Measurements from ENCODE around the gene UROS. TPM values are rescaled to one million over a fixed set of nuclear protein-coding genes. Genes with fewer than 3 reads are reported as not detected.

Gene UROS
- total and polyA plus RNA-seq, 10 of the 15 experiments (the other 5 are each of a cell fraction or from before 2014, with no cell fraction given): 4.3 to 112 (median 64.5) TPM

- TF ChIP-seq PAX5 (IDR thresholded peaks at IDR 0.05; ENCODE audit: borderline replicate concordance, low read depth, low read length) (no peak), MTA2 (IDR thresholded peaks at IDR 0.05; ENCODE audit: low read depth) (no peak), HDGF (IDR thresholded peaks at IDR 0.05) (no peak)
Measured at GRCh38 chr10:125757742-125758141, 65.3 kb downstream of the UROS start (continued).

- no TSS peak for BruUV-seq (replicated peaks)
- H3K9me3 ChIP-seq (replicated peaks; ENCODE audit: control insufficient read depth, insufficient read depth, low read length): no peaks in the 10 kb centered on the region
- intact Hi-C loops (cut with micrococcal nuclease; ENCODE audit: unreplicated experiment): no loop called here
- ChIA-PET SMC1A (ENCODE audit: uncharacterized antibody, unreplicated experiment) (interaction anchor here (1.2 kb wide), 1 partner anchor 12 kb away, joined by 3 read pairs; no protein-coding TSS in a partner anchor), RAD21 (ENCODE audit: unreplicated experiment) (no interaction called here), POLR2A (no interaction called here), CTCF (interaction anchor here (1.0 to 1.1 kb wide), 3 partner anchors 8 to 28 kb away, joined by 3 to 4 read pairs (median 4); no protein-coding TSS in a partner anchor)
- no peak for ATAC-seq
- no peaks in the 10 kb centered on the region for H3K79me2 ChIP-seq (ENCODE audit: control insufficient read depth, insufficient read depth, low read length)
- TF ChIP-seq TCF12 (IDR thresholded peaks at IDR 0.05; ENCODE audit: low read depth, low read length): no peak
- TF ChIP-seq BCL11A (IDR thresholded peaks at IDR 0.05; ENCODE audit: low read depth, low read length): no peak
- no peak for TF ChIP-seq ZNF592 (IDR thresholded peaks at IDR 0.05)
- no peak for TF ChIP-seq PBX3 (IDR thresholded peaks at IDR 0.05; ENCODE audit: insufficient replicate concordance, low read depth, low read length)
- no peak for TF ChIP-seq IRF4 (IDR thresholded peaks at IDR 0.05; ENCODE audit: low read depth, low read length)
- no peak for TF ChIP-seq RAD51 (IDR thresholded peaks at IDR 0.05)
- no peak for TF ChIP-seq ETV6 (conservative IDR thresholded peaks at IDR 0.05 in 1 of 2, IDR thresholded peaks at IDR 0.05 in 1 of 2; ENCODE audit: borderline replicate concordance in 1 of 2, low read depth in 1 of 2)
- TF ChIP-seq ZNF207 (IDR thresholded peaks at IDR 0.05; ENCODE audit: borderline replicate concordance): no peak
- no peak for DNase-seq (ENCODE audit: low read depth, low spot score)
- H3K27me3 ChIP-seq (replicated peaks in 1 of 2; ENCODE audit: control insufficient read depth in 2 of 2, insufficient read depth in 2 of 2, low read length in 1 of 2): no peaks in the 10 kb centered on the region
- no peak overlapping the region for H3K9ac ChIP-seq (ENCODE audit: control insufficient read depth, insufficient read depth, low read length)
- 100% methylated on average over 5 of the region's 5 CpGs for WGBS (ENCODE audit: insufficient coverage, insufficient replicate concordance, low lambda C conversion rate, missing lambda C conversion rate)
- H3K4me3 ChIP-seq: no peak overlapping the region
- in situ Hi-C loops (cut with MboI): no loop called here
- no peak overlapping the region for H2AFZ ChIP-seq (ENCODE audit: control insufficient read depth, low read depth, low read length)
- no peak overlapping the region for H3K27ac ChIP-seq (ENCODE audit: control insufficient read depth, insufficient read depth)
- no peak for FAIRE-seq
- H4K20me1 ChIP-seq (ENCODE audit: control insufficient read depth, insufficient read depth): no peaks in the 10 kb centered on the region; the same call in 1 of the 2 replicates
- no peaks in the 10 kb centered on the region for H3K4me1 ChIP-seq (ENCODE audit: control insufficient read depth, insufficient read depth, low read length)
- no peak overlapping the region for H3K4me2 ChIP-seq (ENCODE audit: control insufficient read depth, insufficient read depth)
- H3K36me3 ChIP-seq (ENCODE audit: control insufficient read depth in 2 of 2, insufficient read depth in 2 of 2, low read length in 1 of 2): peaks cover 10 to 60% of the 10 kb centered on the region in 2 experiments
Measured at GRCh38 chr10:125756853-125757487, 66.1 kb downstream of the UROS start.

Measured in GM12878 (cell line).